Measurements from ENCODE around the gene OVCH1.

DNA sequence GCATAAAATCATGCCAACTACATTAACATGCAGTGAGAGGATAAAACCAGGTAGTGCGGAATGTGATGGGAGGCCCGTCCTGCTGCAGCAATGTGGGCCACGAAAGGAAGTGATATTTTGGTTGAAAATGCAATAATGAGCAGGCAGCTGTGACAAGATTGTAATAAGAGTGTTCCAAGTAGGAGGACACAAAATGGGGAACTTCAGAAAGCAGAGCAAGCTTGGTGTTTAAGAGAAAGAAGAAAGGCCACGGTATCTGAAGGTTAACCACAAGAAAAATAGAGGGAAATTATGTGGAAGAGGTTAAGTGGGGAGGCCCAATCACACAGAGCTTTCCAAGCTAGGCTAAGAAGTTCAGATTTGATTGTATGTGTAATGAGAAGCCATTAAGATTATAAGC is 34.3 kb downstream of the OVCH1 start:
- no peak for TF ChIP-seq POLR2AphosphoS5 (IDR thresholded peaks at IDR 0.05; ENCODE audit: borderline replicate concordance, low read depth, low read length)
- no peak for TF ChIP-seq EZH2 (IDR thresholded peaks at IDR 0.05)
- TF ChIP-seq FOXP2 (optimal IDR thresholded peaks at IDR 0.05; ENCODE audit: control extremely low read depth, extremely low read length, insufficient read depth): no peak
